T-helper 1 cell treated with Interleukin-12 subunit alpha and Interleukin-12 subunit beta and Interleukin-4 antibody, amounts not matched to agents 30 μg/mL and 1 μg/mL, for 36 hours (primary cell): ENCODE measurements around the gene RER1.
A peak's percentile ranks its signal among the peaks of the same experiment; 100 is the strongest.

Source experiments
- H3K27ac Mint-ChIP-seq: one replicate; pipeline ENCODE4 v1.8.0; 2021; ENCODE audit warnings: mild to moderate bottlenecking, mixed read lengths
- H3K27me3 Mint-ChIP-seq: one replicate; pipeline ENCODE4 v1.8.0; 2021; ENCODE audit warnings: low read depth, mixed read lengths
- H3K36me3 Mint-ChIP-seq: one replicate; pipeline ENCODE4 v1.8.0; 2021; ENCODE audit warnings: low read depth, mixed read lengths
- H3K4me1 Mint-ChIP-seq: one replicate; pipeline ENCODE4 v1.8.0; 2021; ENCODE audit warnings: low read depth, mixed read lengths
- H3K4me3 Mint-ChIP-seq: one replicate; pipeline ENCODE4 v1.8.0; 2021; ENCODE audit warnings: mild to moderate bottlenecking, moderate library complexity, mixed read lengths
- H3K9me3 Mint-ChIP-seq: one replicate; pipeline ENCODE4 v1.8.0; 2021; ENCODE audit warnings: mixed read lengths

RER1 gene

GRCh38 chr1:2403273-2403672 lies 11.6 kb downstream of the RER1 start:
- Mint-ChIP-seq H3K27ac (no peak overlapping the region), H3K36me3 (peaks cover 34% of the 10 kb centered on the region), H3K9me3 (no peaks in the 10 kb centered on the region), H3K4me1 (no peaks in the 10 kb centered on the region), H3K4me3 (no peak overlapping the region), H3K27me3 (no peaks in the 10 kb centered on the region)

- Mint-ChIP-seq H3K27me3 (no peaks in the 10 kb centered on the region), H3K27ac (no peak overlapping the region), H3K4me3 (no peak overlapping the region), H3K4me1 (no peaks in the 10 kb centered on the region), H3K36me3 (peaks cover 30% of the 10 kb centered on the region), H3K9me3 (no peaks in the 10 kb centered on the region)
Observed at GRCh38 chr1:2404142-2404889, 12.7 kb downstream of the RER1 start.

- Mint-ChIP-seq H3K4me1 (no peaks in the 10 kb centered on the region), H3K4me3 (no peak overlapping the region), H3K27me3 (no peaks in the 10 kb centered on the region), H3K9me3 (no peaks in the 10 kb centered on the region), H3K36me3 (peaks cover 28% of the 10 kb centered on the region), H3K27ac (no peak overlapping the region)
Observed at GRCh38 chr1:2404890-2405511, 13.4 kb downstream of the RER1 start.

DNA sequence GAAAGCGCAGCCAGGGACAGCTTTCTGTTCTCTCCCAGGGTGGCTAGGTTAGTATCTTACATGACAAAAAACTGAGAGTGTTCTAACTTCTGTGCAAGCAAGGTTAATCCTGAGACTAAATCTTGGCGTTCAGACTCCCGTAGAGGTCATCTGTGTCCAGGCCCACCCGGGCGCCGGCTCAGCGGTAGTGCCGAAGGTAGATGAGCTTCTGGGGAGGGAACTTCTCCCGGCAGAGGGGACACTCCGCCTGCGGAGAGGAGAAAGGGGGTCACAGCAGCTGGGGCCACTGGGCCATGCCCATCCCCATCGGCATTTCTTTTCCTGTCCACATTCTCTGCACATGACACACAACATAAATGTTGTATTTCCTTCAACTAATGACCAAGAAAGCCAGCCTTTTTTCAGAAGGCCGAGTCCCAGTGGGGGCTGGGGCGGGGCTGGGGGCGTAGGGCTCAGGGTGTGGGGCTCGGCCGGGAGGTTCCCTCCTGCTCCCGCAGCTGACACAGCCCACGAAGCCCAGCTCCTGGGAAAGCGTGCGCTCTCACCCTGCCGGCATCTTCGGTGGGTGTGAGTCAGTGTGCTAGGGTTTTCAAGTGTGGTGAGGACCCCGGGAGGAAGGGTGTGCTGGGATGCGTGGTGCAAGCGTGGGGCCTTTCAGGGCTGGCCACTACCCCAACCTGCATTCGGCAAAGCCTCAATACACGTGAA lies 14.1 kb downstream of the RER1 start:
- peaks cover 22% of the 10 kb centered on the region for H3K36me3 Mint-ChIP-seq
- H3K9me3 Mint-ChIP-seq: no peaks in the 10 kb centered on the region
- H3K27me3 Mint-ChIP-seq: no peaks in the 10 kb centered on the region
- H3K27ac Mint-ChIP-seq: no peak overlapping the region
- H3K4me1 Mint-ChIP-seq: peaks cover 5% of the 10 kb centered on the region
- H3K4me3 Mint-ChIP-seq: no peak overlapping the region

DNA sequence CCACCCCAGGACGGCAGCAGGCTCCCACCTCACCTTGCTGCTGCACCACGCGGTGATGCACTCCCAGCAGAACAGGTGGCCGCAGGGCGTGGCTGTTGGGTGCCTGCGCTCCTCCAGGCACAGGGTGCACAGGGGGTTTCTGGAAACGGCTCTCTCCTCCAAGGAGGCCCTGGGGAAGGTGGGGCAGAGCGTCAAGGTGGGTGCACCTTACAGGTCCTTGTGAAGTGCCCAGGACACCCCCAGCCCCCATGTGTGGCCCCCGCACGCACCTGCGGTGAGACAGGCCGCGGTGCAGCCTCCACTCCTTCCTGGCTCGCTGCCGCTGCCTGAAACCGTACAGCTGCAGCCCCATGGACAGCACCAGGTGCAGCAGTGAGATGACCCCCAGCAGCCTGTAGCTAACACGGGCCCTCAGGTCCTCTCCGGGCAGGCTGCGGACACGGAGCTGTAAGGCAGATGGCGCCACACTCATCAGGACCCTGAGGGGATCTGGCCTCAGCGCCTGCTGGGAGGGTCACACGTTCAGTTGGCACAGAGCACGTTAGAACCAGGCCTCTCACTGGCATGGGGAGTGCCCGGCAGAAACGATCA lies 14.9 kb downstream of the RER1 start:
- peaks cover 17% of the 10 kb centered on the region for H3K36me3 Mint-ChIP-seq
- H3K4me3 Mint-ChIP-seq: no peak overlapping the region
- H3K27ac Mint-ChIP-seq: no peak overlapping the region
- no peaks in the 10 kb centered on the region for H3K9me3 Mint-ChIP-seq
- no peaks in the 10 kb centered on the region for H3K27me3 Mint-ChIP-seq
- H3K4me1 Mint-ChIP-seq: peaks cover 5% of the 10 kb centered on the region

- Mint-ChIP-seq H3K4me1 (peaks cover 5% of the 10 kb centered on the region), H3K9me3 (no peaks in the 10 kb centered on the region), H3K27ac (no peak overlapping the region), H3K36me3 (peaks cover 9% of the 10 kb centered on the region), H3K27me3 (no peaks in the 10 kb centered on the region), H3K4me3 (no peak overlapping the region)
Observed at GRCh38 chr1:2407166-2407990, 15.7 kb downstream of the RER1 start.

GRCh38 chr1:2407991-2408275 lies 16.3 kb downstream of the RER1 start:
- H3K27ac Mint-ChIP-seq: no peak overlapping the region
- H3K27me3 Mint-ChIP-seq: no peaks in the 10 kb centered on the region
- H3K4me3 Mint-ChIP-seq: no peak overlapping the region
- peaks cover 5% of the 10 kb centered on the region for H3K4me1 Mint-ChIP-seq
- no peaks in the 10 kb centered on the region for H3K9me3 Mint-ChIP-seq
- H3K36me3 Mint-ChIP-seq: peaks cover 4% of the 10 kb centered on the region

DNA sequence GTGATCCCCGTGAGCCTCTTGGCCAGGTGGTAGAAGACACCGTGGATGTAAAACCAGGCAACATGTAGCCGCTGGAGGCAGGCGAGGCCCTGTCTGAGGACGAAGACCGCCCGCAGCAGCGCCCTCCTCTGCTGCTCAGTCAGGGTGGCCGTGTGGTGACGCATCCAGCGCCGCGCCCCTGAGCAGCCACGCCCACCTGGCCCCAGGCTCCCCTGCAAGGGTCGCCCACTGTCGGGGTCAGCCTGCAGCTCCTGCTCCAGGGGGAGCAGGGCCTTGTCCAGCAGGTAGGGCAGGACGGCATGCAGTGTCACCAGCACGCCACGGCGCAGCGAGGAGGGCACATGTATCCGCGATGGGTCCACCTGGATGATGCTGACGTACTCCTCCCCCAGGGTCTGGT lies 16.8 kb downstream of the RER1 start:
- Mint-ChIP-seq H3K27me3 (no peaks in the 10 kb centered on the region), H3K4me1 (peaks cover 5% of the 10 kb centered on the region), H3K27ac (no peak overlapping the region), H3K4me3 (no peak overlapping the region), H3K36me3 (peaks cover 2% of the 10 kb centered on the region), H3K9me3 (no peaks in the 10 kb centered on the region)

- Mint-ChIP-seq H3K27ac (peak overlapping the region; percentile 41), H3K4me3 (no peak overlapping the region), H3K27me3 (no peaks in the 10 kb centered on the region), H3K36me3 (peaks cover 2% of the 10 kb centered on the region), H3K9me3 (no peaks in the 10 kb centered on the region), H3K4me1 (peaks cover 5% of the 10 kb centered on the region)
Observed at GRCh38 chr1:2408859-2409276, 17.2 kb downstream of the RER1 start.

DNA sequence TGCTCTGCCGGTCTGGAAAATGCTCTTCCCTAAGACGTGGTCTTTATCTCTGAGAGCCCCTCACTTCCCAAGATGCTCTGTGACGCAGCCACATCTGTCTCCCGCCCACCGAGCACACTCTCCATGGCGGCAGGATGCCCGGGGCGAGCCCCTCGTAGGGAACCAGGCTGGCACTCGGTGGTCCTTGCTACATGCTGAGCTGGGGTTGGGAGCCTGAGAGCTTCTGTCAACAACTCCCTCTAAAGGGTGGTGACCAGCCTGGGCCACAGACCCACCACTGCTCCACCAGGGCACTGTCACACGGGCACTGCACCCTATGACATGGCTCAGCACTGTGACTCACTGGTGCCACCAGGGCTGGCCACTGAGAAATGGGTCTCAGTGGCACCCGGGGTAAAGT lies 18.1 kb downstream of the RER1 start:
- no peaks in the 10 kb centered on the region for H3K9me3 Mint-ChIP-seq
- no peak overlapping the region for H3K27ac Mint-ChIP-seq
- no peak overlapping the region for H3K4me3 Mint-ChIP-seq
- H3K4me1 Mint-ChIP-seq: peaks cover 11% of the 10 kb centered on the region
- H3K36me3 Mint-ChIP-seq: no peaks in the 10 kb centered on the region
- no peaks in the 10 kb centered on the region for H3K27me3 Mint-ChIP-seq

DNA sequence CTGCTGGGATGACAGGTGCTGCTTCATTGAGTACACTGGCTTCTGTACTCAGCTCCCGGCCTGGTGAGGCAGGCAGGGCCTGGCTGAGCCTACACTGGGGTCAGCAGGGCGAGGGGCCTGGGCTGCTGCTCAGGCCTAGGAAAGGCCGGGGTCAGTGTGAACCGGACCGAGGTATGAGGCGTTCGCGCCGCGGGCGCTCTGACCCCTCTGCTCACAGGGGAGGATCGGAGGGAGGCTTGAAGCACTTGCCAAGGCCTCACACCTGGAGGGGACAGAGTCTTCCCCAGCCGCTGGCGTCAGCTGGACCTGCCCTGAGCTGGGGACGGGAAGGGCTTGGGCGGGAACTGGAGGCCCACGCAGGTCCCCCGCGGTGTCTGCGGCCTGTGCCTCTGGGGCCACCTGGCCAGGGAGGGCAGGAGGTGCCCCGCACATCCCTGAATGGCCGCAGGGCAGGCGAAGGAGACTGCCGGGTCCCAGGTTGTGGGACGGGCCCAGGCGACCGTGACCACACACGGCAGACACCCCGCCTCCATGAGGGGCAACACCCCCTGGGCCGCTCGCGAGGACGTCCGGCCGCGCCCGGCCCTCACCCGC lies 20.3 kb downstream of the RER1 start:
- H3K27me3 Mint-ChIP-seq: no peaks in the 10 kb centered on the region
- peak overlapping the region; percentile 81 for H3K27ac Mint-ChIP-seq
- peaks cover 25% of the 10 kb centered on the region for H3K4me1 Mint-ChIP-seq
- H3K36me3 Mint-ChIP-seq: peaks cover 2% of the 10 kb centered on the region
- no peaks in the 10 kb centered on the region for H3K9me3 Mint-ChIP-seq
- peak overlapping the region; percentile 83 for H3K4me3 Mint-ChIP-seq

DNA sequence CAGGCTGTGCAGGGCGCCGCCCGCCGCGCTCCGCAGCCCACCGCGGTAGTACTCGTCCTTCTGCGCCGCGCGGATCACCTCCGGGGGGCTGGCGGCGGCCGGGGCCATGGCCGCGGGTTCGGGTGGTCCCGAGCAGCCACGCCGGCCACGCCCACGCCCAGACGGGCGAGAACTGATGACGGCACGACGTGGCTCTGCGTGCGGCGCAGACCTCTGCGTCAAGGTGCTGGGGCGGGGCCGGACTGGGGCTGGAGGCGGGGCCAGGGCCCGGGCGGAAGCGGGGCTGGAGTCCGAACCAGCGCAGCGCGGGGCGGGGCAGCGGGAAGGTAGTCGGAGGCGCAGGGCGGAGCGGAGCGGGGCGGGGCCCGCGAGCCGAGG lies 20.7 kb downstream of the RER1 start, which contains the start of gene PEX10:
TSS of gene PEX10 (minus strand) at position 170 of the 378 bp plus-strand sequence. CDS start at position 108, 62 bp downstream.
- H3K27ac Mint-ChIP-seq: peak within 1 kb of the TSS; percentile 81
- H3K4me1 Mint-ChIP-seq: peaks cover 28% of the 10 kb centered on the region
- H3K27me3 Mint-ChIP-seq: no peaks in the 10 kb centered on the region
- peak within 1 kb of the TSS; percentile 83 for H3K4me3 Mint-ChIP-seq
- peaks cover 2% of the 10 kb centered on the region for H3K36me3 Mint-ChIP-seq
- no peaks in the 10 kb centered on the region for H3K9me3 Mint-ChIP-seq

DNA sequence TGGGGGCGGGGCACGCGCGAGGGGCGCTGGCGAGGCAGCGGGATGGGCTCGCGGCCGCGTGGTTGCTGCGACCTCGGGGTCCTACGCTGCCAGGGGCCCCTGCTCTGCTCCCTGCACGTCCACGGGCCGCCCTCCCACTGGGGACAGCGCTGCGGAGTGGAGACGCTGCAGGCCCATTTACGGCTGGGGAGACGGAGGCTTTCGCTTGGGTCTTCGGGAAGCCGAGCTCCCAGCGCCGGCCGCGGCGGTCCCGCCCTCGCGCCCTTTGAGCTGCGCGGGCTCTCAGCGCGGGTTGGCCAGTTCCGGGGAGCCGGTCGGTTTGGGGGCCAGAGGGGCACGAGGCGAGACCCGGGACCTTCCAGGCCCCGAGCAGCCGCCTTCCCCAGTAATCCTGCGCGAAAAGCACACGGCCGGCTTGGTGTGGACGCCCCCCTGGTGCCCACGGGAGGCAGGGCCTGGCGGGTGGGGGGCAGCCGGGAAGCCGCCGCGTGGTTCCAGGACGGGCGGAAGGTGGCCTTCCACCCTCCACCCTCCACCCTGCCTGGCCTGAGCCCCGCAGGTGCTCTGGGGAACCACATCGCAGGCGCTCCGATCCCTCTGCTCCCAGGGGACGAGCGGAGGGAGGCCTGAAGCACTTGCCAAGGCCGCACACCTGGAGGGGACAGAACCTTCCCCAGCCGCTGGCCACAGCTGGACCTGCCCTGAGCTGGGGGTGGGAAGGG lies 21.3 kb downstream of the RER1 start:
- Mint-ChIP-seq H3K27me3 (no peaks in the 10 kb centered on the region), H3K4me1 (peaks cover 28% of the 10 kb centered on the region), H3K36me3 (peaks cover 2% of the 10 kb centered on the region), H3K4me3 (peak overlapping the region; percentile 69), H3K9me3 (no peaks in the 10 kb centered on the region), H3K27ac (no peak overlapping the region)
